GM23338 (cell line): Measurements from ENCODE around the gene ACOT8.

Experiments used
- CTCF ChIP-seq, 2 experiments: fragments of 200-600 bp in 1 of 2; sonication (generic) in 1 of 2; conservative IDR thresholded peaks; 2 replicates each; pipeline versions ENCODE4 v1.5.1 to v1.6.1; 2016 to 2017; ENCODE audit warnings: antibody characterized with exemption in 2 of 2, low read depth in 2 of 2, mild to moderate bottlenecking in 2 of 2, moderate library complexity in 1 of 2
- POLR2AphosphoS5 ChIP-seq: IDR thresholded peaks from 2 replicates; pipeline ENCODE4 v1.6.1; 2016; ENCODE audit warnings: antibody characterized with exemption, low read depth
- STAT1 ChIP-seq: IDR thresholded peaks from one replicate; pipeline ENCODE4 v1.6.1; 2016; ENCODE audit warnings: antibody characterized with exemption; ENCODE audit not compliant: unreplicated experiment

GRCh38 chr20:45898285-45898684 lies 41.1 kb upstream of the ACOT8 start:
- TF ChIP-seq STAT1 (no peak), POLR2AphosphoS5 (no peak), CTCF (conservative IDR thresholded peaks at IDR 0.05; ENCODE audit: low read depth in 2 of 2) (no peak)
